ENCODE data around the gene HVCN1. TPM values are rescaled to one million over a fixed set of nuclear protein-coding genes. Genes with fewer than 3 reads are reported as not detected.
A peak's percentile ranks its signal among the peaks of the same experiment; 100 is the strongest.

HVCN1 gene
- total and polyA plus RNA-seq, 4 donors: 9.1 to 16.7 (median 10.8) TPM

- H3K36me3 ChIP-seq (ENCODE audit: control insufficient read depth in 4 of 4, insufficient read depth in 4 of 4, low read length in 4 of 4): peaks cover 0 to 30% (median 8%) of the 10 kb centered on the region in 4 donors
- H3K4me1 ChIP-seq (ENCODE audit: control insufficient read depth in 5 of 5, insufficient read depth in 5 of 5, low read length in 5 of 5): no peaks in the 10 kb centered on the region
- TF ChIP-seq CTCF (IDR thresholded peaks at IDR 0.05; ENCODE audit: control extremely low read depth, extremely low read depth): no peak
- 87 to 94% methylated on average over 15 of the region's 15 CpGs for WGBS, 2 donors
- no peaks in the 10 kb centered on the region for H3K27me3 ChIP-seq (ENCODE audit: control insufficient read depth in 3 of 3, insufficient read depth in 3 of 3, low read length in 2 of 3)
- H3K9me3 ChIP-seq (ENCODE audit: control insufficient read depth in 4 of 4, insufficient read depth in 3 of 4, low read length in 3 of 4): no peaks in the 10 kb centered on the region
- ATAC-seq (ENCODE audit: insufficient read depth, low FRiP score) (no peak), DNase-seq (no peak)
- H3K27ac ChIP-seq (ENCODE audit: low read depth in 1 of 2, low read length in 1 of 2): peak overlapping the region in 1 of 2 donors; percentile 21
- H3K9ac ChIP-seq (ENCODE audit: insufficient read depth in 1 of 2, low read length in 2 of 2): no peak overlapping the region
- no peak overlapping the region for H3K4me3 ChIP-seq
These were observed 48.5 kb downstream of the HVCN1 start for GRCh38 chr12:110640275-110641025.

- TF ChIP-seq CTCF (IDR thresholded peaks at IDR 0.05; ENCODE audit: control extremely low read depth, extremely low read depth): no peak
- 63 to 79% methylated on average over 7 of the region's 7 CpGs for WGBS, 2 donors
- H3K36me3 ChIP-seq (ENCODE audit: control insufficient read depth in 4 of 4, insufficient read depth in 4 of 4, low read length in 4 of 4): peaks cover 0 to 24% (median 4%) of the 10 kb centered on the region in 4 donors
- peak overlapping the region in 1 of 2 donors; percentile 55 for H3K27ac ChIP-seq (ENCODE audit: low read depth in 1 of 2, low read length in 1 of 2)
- H3K4me1 ChIP-seq (ENCODE audit: control insufficient read depth in 5 of 5, insufficient read depth in 5 of 5, low read length in 5 of 5): no peaks in the 10 kb centered on the region
- H3K9ac ChIP-seq (ENCODE audit: insufficient read depth in 1 of 2, low read length in 2 of 2): no peak overlapping the region
- H3K9me3 ChIP-seq (ENCODE audit: control insufficient read depth in 4 of 4, insufficient read depth in 3 of 4, low read length in 3 of 4): no peaks in the 10 kb centered on the region
- H3K4me3 ChIP-seq: no peak overlapping the region
- ATAC-seq (ENCODE audit: insufficient read depth, low FRiP score): no peak
- DNase-seq: no peak
- H3K27me3 ChIP-seq (ENCODE audit: control insufficient read depth in 3 of 3, insufficient read depth in 3 of 3, low read length in 2 of 3): no peaks in the 10 kb centered on the region
These were observed 49.4 kb downstream of the HVCN1 start for GRCh38 chr12:110639336-110640141.

- no peaks in the 10 kb centered on the region for H3K4me1 ChIP-seq (ENCODE audit: control insufficient read depth in 5 of 5, insufficient read depth in 5 of 5, low read length in 5 of 5)
- H3K9ac ChIP-seq (ENCODE audit: insufficient read depth in 1 of 2, low read length in 2 of 2): no peak overlapping the region
- no peak for TF ChIP-seq CTCF (IDR thresholded peaks at IDR 0.05; ENCODE audit: control extremely low read depth, extremely low read depth)
- H3K36me3 ChIP-seq (ENCODE audit: control insufficient read depth in 4 of 4, insufficient read depth in 4 of 4, low read length in 4 of 4): peaks cover 0 to 22% (median 4%) of the 10 kb centered on the region in 4 donors
- peak overlapping the region in 1 of 2 donors; percentile 6 for H3K27ac ChIP-seq (ENCODE audit: low read depth in 1 of 2, low read length in 1 of 2)
- ATAC-seq (ENCODE audit: insufficient read depth, low FRiP score): no peak
- WGBS, 2 donors: 82 to 84% methylated on average over 5 of the region's 5 CpGs
- no peaks in the 10 kb centered on the region for H3K27me3 ChIP-seq (ENCODE audit: control insufficient read depth in 3 of 3, insufficient read depth in 3 of 3, low read length in 2 of 3)
- H3K9me3 ChIP-seq (ENCODE audit: control insufficient read depth in 4 of 4, insufficient read depth in 3 of 4, low read length in 3 of 4): no peaks in the 10 kb centered on the region
- no peak for DNase-seq
- no peak overlapping the region for H3K4me3 ChIP-seq
These were observed 50.1 kb downstream of the HVCN1 start for GRCh38 chr12:110638796-110639195.

All from lung (tissue), 12 donors.